BJ (cell line): ENCODE results near the gene CLIC4. TPM values are rescaled to one million over a fixed set of nuclear protein-coding genes. Genes with fewer than 3 reads are reported as not detected.
A peak's percentile ranks its signal among the peaks of the same experiment; 100 is the strongest.
"Not testable (repeated sequence)": the region's sequence is repeated elsewhere in the genome, so short reads cannot be mapped to it uniquely, and the experiment has no call there.

Source experiments
- CTCF ChIA-PET: fragments of 350-600 bp; formaldehyde crosslinking; extraction: SDS; loops from one replicate; lab custom pipeline; 2021; ENCODE audit warnings: antibody characterized with exemption, inconsistent platforms; lab: Yijun Ruan, JAX
- POLR2A ChIA-PET: fragments of 300-600 bp; sonication (Branson Sonifier 250); formaldehyde crosslinking; extraction: SDS; loops from one replicate; lab custom pipeline; 2021; ENCODE audit warnings: antibody characterized with exemption; lab: Charles Lee
- DNase-seq: peaks from one replicate; pipeline ENCODE4 v3.0.0-alpha.2; 2011; ENCODE audit warnings: low read depth
- H3K27me3 ChIP-seq: 2 replicates; pipeline ENCODE4 v1.6.0; 2011; ENCODE audit warnings: low read length; ENCODE audit not compliant: control insufficient read depth, insufficient read depth
- H3K36me3 ChIP-seq: 2 replicates; pipeline ENCODE4 v1.5.1; 2011; ENCODE audit warnings: low read length; ENCODE audit not compliant: control insufficient read depth, insufficient read depth
- H3K4me3 ChIP-seq: 2 replicates; pipeline ENCODE4 v1.5.1; 2011; ENCODE audit warnings: low read depth, mild to moderate bottlenecking, control low read depth, low read length
- polyA plus RNA-seq: library from polyadenylated mRNA; depleted of rRNA; stranded (reverse); fragments of >200 nt; gene quantifications from 2 replicates; pipeline ENCODE4 v1.2.3, GENCODE V29; 2011
- TF ChIP-seq, protein P1 (sequence below): IDR thresholded peaks from 2 replicates; pipeline ENCODE4 v1.5.1; 2011; ENCODE audit warnings: low read depth, mild to moderate bottlenecking, control low read depth, inconsistent platforms, low read length, moderate library complexity; ENCODE audit not compliant: insufficient read depth

CLIC4 gene
- polyA plus RNA-seq, 1 experiment, result 275 TPM

GRCh38 chr1:24727501-24728216 is 17.6 kb upstream of the CLIC4 start:
- DNase-seq, result peak; percentile 79
- Histone ChIP-seq H3K4me3 (no peak overlapping the region), H3K36me3 (no peaks in the 10 kb centered on the region), H3K27me3 (no peaks in the 10 kb centered on the region)
- ChIA-PET POLR2A (interaction anchor here (1.0 kb wide), 1 partner anchor 17 kb away, joined by 3 read pairs; the partner anchor contains the start of gene CLIC4), CTCF (interaction anchor here (0.7 to 2.6 kb wide), 4 partner anchors 22 to 578 kb away, joined by 3 to 13 read pairs (median 3); no protein-coding TSS in a partner anchor)
- TF ChIP-seq, protein P1, sequence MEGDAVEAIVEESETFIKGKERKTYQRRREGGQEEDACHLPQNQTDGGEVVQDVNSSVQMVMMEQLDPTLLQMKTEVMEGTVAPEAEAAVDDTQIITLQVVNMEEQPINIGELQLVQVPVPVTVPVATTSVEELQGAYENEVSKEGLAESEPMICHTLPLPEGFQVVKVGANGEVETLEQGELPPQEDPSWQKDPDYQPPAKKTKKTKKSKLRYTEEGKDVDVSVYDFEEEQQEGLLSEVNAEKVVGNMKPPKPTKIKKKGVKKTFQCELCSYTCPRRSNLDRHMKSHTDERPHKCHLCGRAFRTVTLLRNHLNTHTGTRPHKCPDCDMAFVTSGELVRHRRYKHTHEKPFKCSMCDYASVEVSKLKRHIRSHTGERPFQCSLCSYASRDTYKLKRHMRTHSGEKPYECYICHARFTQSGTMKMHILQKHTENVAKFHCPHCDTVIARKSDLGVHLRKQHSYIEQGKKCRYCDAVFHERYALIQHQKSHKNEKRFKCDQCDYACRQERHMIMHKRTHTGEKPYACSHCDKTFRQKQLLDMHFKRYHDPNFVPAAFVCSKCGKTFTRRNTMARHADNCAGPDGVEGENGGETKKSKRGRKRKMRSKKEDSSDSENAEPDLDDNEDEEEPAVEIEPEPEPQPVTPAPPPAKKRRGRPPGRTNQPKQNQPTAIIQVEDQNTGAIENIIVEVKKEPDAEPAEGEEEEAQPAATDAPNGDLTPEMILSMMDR, result no peak

GRCh38 chr1:24728982-24729381 is 16.3 kb upstream of the CLIC4 start:
- ChIA-PET POLR2A (no interaction called here), CTCF (no interaction called here)
- no peaks in the 10 kb centered on the region for H3K27me3 ChIP-seq
- TF ChIP-seq, protein P1, result no peak
- no peak overlapping the region for H3K4me3 ChIP-seq
- no peaks in the 10 kb centered on the region for H3K36me3 ChIP-seq
- DNase-seq, result no peak

DNA sequence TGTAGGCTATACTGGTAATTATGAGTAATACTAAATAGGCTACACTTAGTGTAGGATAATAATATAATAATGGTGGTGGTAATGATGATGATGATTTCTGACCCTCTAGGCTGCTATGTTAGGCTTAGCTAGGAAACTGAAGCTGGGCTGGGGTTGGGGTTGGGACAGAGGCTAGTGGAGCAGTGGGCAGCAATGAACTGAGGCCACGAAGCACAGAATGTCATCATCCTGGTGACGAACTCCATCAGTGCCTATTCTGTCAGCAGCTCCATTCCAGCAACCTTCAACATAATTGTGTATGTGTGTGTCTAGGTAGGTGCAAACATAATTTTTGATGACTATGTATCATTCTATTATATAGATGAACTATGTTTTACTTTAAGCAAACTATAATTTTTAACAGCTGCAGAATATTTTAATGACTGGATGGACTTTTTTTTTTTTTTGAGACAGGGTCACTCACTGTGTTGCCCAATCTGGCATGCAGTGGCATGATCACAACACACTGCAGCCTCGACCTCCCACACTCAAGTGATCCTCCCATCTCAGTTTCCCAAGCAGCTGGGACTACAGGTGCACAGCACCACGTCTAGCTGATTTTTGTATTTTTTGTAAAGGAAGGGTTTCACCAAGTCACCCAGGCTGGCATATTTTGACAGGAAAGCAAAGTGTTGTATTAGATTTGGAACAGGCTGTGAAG is 12.9 kb upstream of the CLIC4 start:
- POLR2A ChIA-PET, result no interaction called here
- DNase-seq, result no peak
- TF ChIP-seq, protein P1, result no peak
- H3K36me3 ChIP-seq, result no peaks in the 10 kb centered on the region
- no peak overlapping the region for H3K4me3 ChIP-seq
- CTCF ChIA-PET, result interaction anchor here (0.6 to 1.1 kb wide), 3 partner anchors 32 to 95 kb away, joined by 3 read pairs; no protein-coding TSS in a partner anchor
- no peaks in the 10 kb centered on the region for H3K27me3 ChIP-seq

- not testable (repeated sequence) for H3K36me3 ChIP-seq, H3K27me3 ChIP-seq, H3K4me3 ChIP-seq, DNase-seq
- ChIA-PET CTCF (interaction anchor here (1.1 kb wide), 1 partner anchor 44 kb away, joined by 3 read pairs; no protein-coding TSS in a partner anchor), POLR2A (interaction anchor here (0.7 kb wide), 2 partner anchors 37 to 1212 kb away, joined by 3 to 6 read pairs; no protein-coding TSS in a partner anchor)
Observed at GRCh38 chr1:24733342-24733741, 11.9 kb upstream of the CLIC4 start.

- POLR2A ChIA-PET, result no interaction called here
- Histone ChIP-seq H3K27me3 (no peaks in the 10 kb centered on the region), H3K36me3 (no peaks in the 10 kb centered on the region), H3K4me3 (no peak overlapping the region)
- CTCF ChIA-PET, result no interaction called here
- DNase-seq, result no peak
- TF ChIP-seq, protein P1, result no peak
Observed at GRCh38 chr1:24735156-24735508, 10.1 kb upstream of the CLIC4 start.
